OCI-LY1 (cell line): ENCODE data around the gene CALML5.

Experiments
- H2AFZ ChIP-seq: fragments of 200-600 bp; sonication (generic), shearing (Covaris generic); 2 replicates; pipeline ENCODE4 v1.6.0; 2014; ENCODE audit warnings: antibody characterized with exemption, mild to moderate bottlenecking, low read length
- H3F3A ChIP-seq: fragments of 200-600 bp; sonication (generic), shearing (Covaris generic); 2 replicates; pipeline ENCODE4 v1.6.0; 2014; ENCODE audit warnings: mild to moderate bottlenecking, antibody characterized with exemption, low read length, moderate library complexity; ENCODE audit not compliant: insufficient read depth
- H3K27ac ChIP-seq: fragments of 200-600 bp; sonication (generic); 2 replicates; pipeline ENCODE4 v1.5.1; 2014; ENCODE audit warnings: low read length, mixed run types, mild to moderate bottlenecking, low read depth; ENCODE audit not compliant: poor library complexity, severe bottlenecking
- H3K27me3 ChIP-seq: fragments of 200-600 bp; sonication (generic); 2 replicates; pipeline ENCODE4 v1.6.0; 2014; ENCODE audit warnings: antibody characterized with exemption, mild to moderate bottlenecking, low read length, moderate library complexity; ENCODE audit not compliant: insufficient read depth
- H3K36me3 ChIP-seq: fragments of 200-600 bp; sonication (generic); 2 replicates; pipeline ENCODE4 v1.6.1; 2014; ENCODE audit warnings: mild to moderate bottlenecking, antibody characterized with exemption, low read length, moderate library complexity, mixed read lengths; ENCODE audit not compliant: insufficient read depth
- H3K4me1 ChIP-seq: fragments of 200-600 bp; sonication (generic); 2 replicates; pipeline ENCODE4 v1.5.1; 2014; ENCODE audit warnings: mild to moderate bottlenecking, low read length, moderate library complexity; ENCODE audit not compliant: insufficient read depth, severe bottlenecking
- H3K4me2 ChIP-seq: fragments of 200-600 bp; sonication (generic), shearing (Covaris generic); 2 replicates; pipeline ENCODE4 v1.6.1; 2014; ENCODE audit warnings: low read length
- H3K4me3 ChIP-seq: fragments of 200-600 bp; sonication (generic); 2 replicates; pipeline ENCODE4 v1.5.1; 2014; ENCODE audit warnings: low read length, low read depth, mild to moderate bottlenecking, mixed read lengths; ENCODE audit not compliant: poor library complexity, severe bottlenecking
- H3K79me2 ChIP-seq: fragments of 200-600 bp; shearing (Covaris generic); 2 replicates; pipeline ENCODE4 v1.6.1; 2016; ENCODE audit warnings: mixed run types, low read length, mixed read lengths; ENCODE audit not compliant: insufficient read depth
- H3K9ac ChIP-seq: fragments of 200-600 bp; sonication (generic), shearing (Covaris generic); 2 replicates; pipeline ENCODE4 v1.6.1; 2014; ENCODE audit warnings: mild to moderate bottlenecking, low read length, mixed read lengths
- H3K9me2 ChIP-seq: fragments of 200-600 bp; sonication (generic), shearing (Covaris generic); 2 replicates; pipeline ENCODE4 v1.6.1; 2014; ENCODE audit warnings: low read depth, mild to moderate bottlenecking, low read length, mixed read lengths
- H3K9me3 ChIP-seq: fragments of 200-600 bp; shearing (Covaris generic); 2 replicates; pipeline ENCODE4 v1.6.1; 2014; ENCODE audit warnings: low read length, mixed read lengths
- H4K20me1 ChIP-seq: fragments of 200-600 bp; sonication (generic), shearing (Covaris generic); 2 replicates; pipeline ENCODE4 v1.6.0; 2016; ENCODE audit warnings: mild to moderate bottlenecking, low read length; ENCODE audit not compliant: insufficient read depth
- EZH2 ChIP-seq: fragments of 200-600 bp; sonication (generic), shearing (Covaris generic); IDR thresholded peaks from 2 replicates; pipeline ENCODE4 v1.8.0; 2017; ENCODE audit warnings: borderline replicate concordance, mixed run types, mild to moderate bottlenecking, antibody characterized with exemption, low read length, moderate library complexity, mixed read lengths
- TF ChIP-seq, protein P1 (sequence below): fragments of 200-600 bp; sonication (generic), shearing (Covaris generic); IDR thresholded peaks from 2 replicates; pipeline ENCODE4 v1.5.1; 2017; ENCODE audit warnings: mild to moderate bottlenecking, antibody characterized with exemption, low read length, moderate library complexity, mixed read lengths

CALML5 gene

DNA sequence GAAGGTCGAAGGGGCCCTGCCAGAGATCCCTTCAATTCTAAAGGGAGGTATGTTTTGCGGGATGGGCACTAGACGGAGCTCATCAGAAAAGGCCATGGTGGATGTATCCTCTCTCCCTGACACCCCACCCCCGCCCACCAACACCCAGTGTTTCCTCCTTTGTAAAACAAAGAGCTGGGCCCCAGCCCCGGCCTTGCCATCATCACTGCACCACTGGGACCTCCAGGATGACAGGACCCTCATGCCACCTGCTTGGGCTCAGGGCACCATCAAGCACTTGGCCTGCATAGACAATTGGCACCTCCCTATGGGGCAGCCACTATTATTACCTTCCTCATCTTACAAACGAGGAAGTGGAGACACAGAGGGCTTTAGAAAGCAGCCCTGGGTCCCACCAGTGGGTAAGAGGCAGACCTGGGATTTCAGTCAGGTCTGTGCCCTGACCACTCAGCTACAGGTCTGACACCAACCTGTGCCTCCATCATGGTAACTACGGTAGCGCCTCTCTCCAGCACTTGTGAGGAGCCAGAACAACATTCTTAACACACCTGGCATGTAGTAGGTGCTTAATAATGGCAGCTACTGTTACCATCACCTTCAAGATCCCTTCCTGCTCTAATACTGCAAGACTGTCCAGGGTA lies 27.4 kb upstream of the CALML5 start:
- Histone ChIP-seq H3K27ac (no peak overlapping the region), H3K9ac (no peak overlapping the region), H3K9me3 (no peaks in the 10 kb centered on the region), H4K20me1 (no peaks in the 10 kb centered on the region), H3K79me2 (no peaks in the 10 kb centered on the region), H3K4me2 (no peak overlapping the region), H3K4me1 (no peaks in the 10 kb centered on the region), H3K27me3 (peaks cover 4% of the 10 kb centered on the region; the same call in 1 of the 2 replicates), H3K9me2 (no peaks in the 10 kb centered on the region), H3K36me3 (no peaks in the 10 kb centered on the region), H3K4me3 (no peak overlapping the region), H2AFZ (no peak overlapping the region), H3F3A (no peaks in the 10 kb centered on the region)
- TF ChIP-seq EZH2, result no peak
- TF ChIP-seq, protein P1, sequence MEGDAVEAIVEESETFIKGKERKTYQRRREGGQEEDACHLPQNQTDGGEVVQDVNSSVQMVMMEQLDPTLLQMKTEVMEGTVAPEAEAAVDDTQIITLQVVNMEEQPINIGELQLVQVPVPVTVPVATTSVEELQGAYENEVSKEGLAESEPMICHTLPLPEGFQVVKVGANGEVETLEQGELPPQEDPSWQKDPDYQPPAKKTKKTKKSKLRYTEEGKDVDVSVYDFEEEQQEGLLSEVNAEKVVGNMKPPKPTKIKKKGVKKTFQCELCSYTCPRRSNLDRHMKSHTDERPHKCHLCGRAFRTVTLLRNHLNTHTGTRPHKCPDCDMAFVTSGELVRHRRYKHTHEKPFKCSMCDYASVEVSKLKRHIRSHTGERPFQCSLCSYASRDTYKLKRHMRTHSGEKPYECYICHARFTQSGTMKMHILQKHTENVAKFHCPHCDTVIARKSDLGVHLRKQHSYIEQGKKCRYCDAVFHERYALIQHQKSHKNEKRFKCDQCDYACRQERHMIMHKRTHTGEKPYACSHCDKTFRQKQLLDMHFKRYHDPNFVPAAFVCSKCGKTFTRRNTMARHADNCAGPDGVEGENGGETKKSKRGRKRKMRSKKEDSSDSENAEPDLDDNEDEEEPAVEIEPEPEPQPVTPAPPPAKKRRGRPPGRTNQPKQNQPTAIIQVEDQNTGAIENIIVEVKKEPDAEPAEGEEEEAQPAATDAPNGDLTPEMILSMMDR, result no peak

DNA sequence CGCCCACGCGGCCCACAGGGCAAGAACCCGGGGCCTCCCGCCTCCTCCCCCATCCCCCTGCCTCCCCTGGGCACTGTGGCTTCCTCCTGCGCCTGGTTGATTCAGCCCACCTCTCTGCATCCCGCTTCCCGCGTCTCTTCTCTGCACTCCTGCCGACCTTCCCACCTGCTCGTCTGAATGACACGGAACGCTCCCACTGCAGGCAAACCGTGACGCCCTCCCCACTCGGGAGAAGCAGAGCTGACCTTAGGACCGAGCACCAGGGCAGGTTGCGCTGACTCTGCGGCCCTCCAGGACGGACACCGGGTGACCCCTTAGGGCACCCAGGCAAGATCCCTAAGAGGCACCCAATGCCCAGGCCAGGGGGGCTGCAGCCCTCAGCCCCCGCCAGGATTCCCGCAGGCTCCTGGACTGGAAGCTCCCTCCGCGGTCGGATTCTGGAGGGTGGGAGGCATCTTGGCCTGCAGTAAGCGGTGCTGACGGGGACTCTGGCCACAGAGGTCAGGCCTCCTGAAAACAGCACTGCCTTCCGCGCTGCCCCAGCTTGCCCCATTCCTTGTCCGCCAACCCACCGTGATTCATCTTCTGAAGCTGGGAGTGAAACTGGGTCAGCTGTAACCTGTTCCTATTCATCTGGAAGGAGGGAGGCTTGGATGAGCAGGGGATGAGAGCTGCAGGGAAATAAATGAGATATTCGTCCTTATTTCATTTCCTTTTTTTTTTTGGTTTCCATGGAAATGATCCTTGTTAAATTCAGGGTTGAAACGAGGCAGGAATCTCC lies 26.4 kb upstream of the CALML5 start:
- Histone ChIP-seq H3K36me3 (no peaks in the 10 kb centered on the region), H3K79me2 (no peaks in the 10 kb centered on the region)
- TF ChIP-seq, protein P1, result no peak
- TF ChIP-seq EZH2, result no peak

DNA sequence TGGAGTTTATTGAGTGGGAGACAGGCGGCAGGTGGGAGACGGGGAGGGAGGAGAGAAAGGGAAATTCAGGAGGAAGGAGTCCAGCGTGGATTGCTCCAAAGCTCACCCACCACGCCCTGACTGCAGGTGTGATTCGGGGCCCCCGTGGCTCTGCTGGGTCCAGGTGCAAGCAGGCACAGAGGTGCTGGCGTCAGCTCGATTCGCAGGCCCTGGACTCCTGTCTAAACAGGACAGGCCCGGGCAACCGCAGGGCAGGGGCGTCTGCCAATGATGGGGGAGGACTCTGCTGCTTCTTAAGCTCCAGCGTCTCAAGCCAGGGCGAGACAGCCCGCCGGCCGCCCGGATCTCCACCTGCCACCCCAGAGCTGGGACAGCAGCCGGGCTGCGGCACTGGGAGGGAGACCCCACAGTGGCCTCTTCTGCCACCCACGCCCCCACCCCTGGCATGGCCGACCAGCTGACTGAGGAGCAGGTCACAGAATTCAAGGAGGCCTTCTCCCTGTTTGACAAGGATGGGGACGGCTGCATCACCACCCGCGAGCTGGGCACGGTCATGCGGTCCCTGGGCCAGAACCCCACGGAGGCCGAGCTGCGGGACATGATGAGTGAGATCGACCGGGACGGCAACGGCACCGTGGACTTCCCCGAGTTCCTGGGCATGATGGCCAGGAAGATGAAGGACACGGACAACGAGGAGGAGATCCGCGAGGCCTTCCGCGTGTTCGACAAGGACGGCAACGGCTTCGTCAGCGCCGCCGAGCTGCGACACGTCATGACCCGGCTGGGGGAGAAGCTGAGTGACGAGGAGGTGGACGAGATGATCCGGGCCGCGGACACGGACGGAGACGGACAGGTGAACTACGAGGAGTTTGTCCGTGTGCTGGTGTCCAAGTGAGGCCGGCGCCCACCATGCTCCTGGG lies 25.5 kb upstream of the CALML5 start, which contains the start of gene CALML3:
Gene CALML3, plus strand, starts transcription at position 321 of the 920 bp plus-strand sequence. Its CDS starts 125 bp downstream, at position 446.
- Histone ChIP-seq H2AFZ (no peak within 1 kb of the TSS), H3K27ac (no peak within 1 kb of the TSS), H3K4me1 (no peaks in the 10 kb centered on the region), H3K79me2 (no peaks in the 10 kb centered on the region), H3K9me2 (no peaks in the 10 kb centered on the region), H3F3A (no peaks in the 10 kb centered on the region), H4K20me1 (no peaks in the 10 kb centered on the region), H3K9me3 (no peaks in the 10 kb centered on the region), H3K36me3 (no peaks in the 10 kb centered on the region), H3K27me3 (no peaks in the 10 kb centered on the region), H3K4me3 (no peak within 1 kb of the TSS), H3K4me2 (no peak within 1 kb of the TSS), H3K9ac (no peak within 1 kb of the TSS)
- no peak for TF ChIP-seq EZH2
- TF ChIP-seq, protein P1, result no peak

More for the DNA sequence above, 26.4 kb upstream of the CALML5 start:
- no peak overlapping the region for H2AFZ ChIP-seq
- no peaks in the 10 kb centered on the region for H3K9me3 ChIP-seq
- no peak overlapping the region for H3K27ac ChIP-seq
- H3F3A ChIP-seq, result no peaks in the 10 kb centered on the region
- H3K9ac ChIP-seq, result no peak overlapping the region
- H3K4me2 ChIP-seq, result no peak overlapping the region
- no peaks in the 10 kb centered on the region for H3K9me2 ChIP-seq
- H4K20me1 ChIP-seq, result no peaks in the 10 kb centered on the region
- H3K4me3 ChIP-seq, result no peak overlapping the region
- H3K27me3 ChIP-seq, result peaks cover 4% of the 10 kb centered on the region; the same call in 1 of the 2 replicates
- H3K4me1 ChIP-seq, result no peaks in the 10 kb centered on the region
